ENCODE results near the gene ADIG.

Gene ADIG

DNA sequence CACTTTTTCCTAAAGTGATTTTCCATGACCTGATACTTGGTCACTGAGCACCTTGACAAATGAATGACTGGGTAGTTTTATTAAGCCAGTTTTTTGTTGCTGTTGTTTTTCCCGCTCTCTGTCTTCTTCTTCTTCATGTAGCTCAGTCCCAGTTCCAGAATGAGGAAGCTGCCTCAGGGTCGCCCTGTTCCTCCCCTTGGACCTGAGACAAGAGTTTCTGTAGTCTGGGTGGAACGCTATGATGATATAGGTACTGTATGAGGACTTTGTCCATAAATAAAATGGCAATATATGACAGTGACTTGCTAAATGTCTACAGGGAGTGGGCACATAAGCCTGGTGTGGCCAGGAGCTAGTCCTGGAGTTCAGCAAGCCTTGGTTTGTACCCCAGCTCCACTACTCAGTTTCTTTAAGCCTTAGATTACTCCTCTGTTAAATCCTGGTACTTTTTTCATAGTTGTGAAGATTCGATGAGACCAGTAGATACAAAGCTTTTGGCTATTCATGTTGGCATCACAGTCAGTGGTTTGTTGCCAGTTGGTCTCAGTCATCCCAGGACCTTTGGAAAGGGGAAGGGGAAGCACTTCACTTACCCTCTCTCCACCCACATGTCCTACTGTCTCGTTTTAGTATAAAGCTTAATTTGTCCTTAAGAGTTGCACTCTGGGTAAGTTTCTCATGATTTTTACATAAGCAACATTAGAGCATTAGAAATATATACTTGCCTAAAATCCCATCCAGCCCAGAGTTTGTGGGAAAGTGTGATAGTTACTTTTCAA is 11.1 kb upstream of the ADIG start:
- Histone ChIP-seq H3K27ac (no peak overlapping the region), H3K4me3 (no peak overlapping the region)
- TF ChIP-seq, protein P1, sequence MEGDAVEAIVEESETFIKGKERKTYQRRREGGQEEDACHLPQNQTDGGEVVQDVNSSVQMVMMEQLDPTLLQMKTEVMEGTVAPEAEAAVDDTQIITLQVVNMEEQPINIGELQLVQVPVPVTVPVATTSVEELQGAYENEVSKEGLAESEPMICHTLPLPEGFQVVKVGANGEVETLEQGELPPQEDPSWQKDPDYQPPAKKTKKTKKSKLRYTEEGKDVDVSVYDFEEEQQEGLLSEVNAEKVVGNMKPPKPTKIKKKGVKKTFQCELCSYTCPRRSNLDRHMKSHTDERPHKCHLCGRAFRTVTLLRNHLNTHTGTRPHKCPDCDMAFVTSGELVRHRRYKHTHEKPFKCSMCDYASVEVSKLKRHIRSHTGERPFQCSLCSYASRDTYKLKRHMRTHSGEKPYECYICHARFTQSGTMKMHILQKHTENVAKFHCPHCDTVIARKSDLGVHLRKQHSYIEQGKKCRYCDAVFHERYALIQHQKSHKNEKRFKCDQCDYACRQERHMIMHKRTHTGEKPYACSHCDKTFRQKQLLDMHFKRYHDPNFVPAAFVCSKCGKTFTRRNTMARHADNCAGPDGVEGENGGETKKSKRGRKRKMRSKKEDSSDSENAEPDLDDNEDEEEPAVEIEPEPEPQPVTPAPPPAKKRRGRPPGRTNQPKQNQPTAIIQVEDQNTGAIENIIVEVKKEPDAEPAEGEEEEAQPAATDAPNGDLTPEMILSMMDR (IDR thresholded peaks at IDR 0.05): no peak
- DNase-seq (ENCODE audit: low spot score): no peak

DNA sequence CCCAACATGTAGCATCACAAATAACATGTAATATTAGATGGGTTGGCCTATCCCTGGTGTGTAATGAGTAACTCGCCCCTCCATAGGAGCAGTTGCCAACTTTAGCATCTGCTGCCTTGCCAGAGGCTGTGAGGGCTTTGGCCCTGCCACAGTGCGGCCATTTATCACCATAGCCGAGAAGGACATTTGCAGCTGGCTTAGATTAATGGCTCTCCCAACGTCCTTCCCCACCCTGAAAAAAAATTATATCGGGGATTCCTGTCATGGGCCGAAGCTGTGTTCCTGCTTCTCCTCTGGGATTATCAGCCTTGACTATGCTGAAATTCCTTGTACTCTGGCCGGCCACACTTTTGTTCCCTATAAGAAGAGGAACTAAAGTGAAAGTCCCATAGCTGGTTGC is 7.6 kb upstream of the ADIG start:
- no peak for DNase-seq (ENCODE audit: low spot score)
- Histone ChIP-seq H3K27ac (no peak overlapping the region), H3K4me3 (no peak overlapping the region)
- TF ChIP-seq, protein P1 (IDR thresholded peaks at IDR 0.05): no peak

DNA sequence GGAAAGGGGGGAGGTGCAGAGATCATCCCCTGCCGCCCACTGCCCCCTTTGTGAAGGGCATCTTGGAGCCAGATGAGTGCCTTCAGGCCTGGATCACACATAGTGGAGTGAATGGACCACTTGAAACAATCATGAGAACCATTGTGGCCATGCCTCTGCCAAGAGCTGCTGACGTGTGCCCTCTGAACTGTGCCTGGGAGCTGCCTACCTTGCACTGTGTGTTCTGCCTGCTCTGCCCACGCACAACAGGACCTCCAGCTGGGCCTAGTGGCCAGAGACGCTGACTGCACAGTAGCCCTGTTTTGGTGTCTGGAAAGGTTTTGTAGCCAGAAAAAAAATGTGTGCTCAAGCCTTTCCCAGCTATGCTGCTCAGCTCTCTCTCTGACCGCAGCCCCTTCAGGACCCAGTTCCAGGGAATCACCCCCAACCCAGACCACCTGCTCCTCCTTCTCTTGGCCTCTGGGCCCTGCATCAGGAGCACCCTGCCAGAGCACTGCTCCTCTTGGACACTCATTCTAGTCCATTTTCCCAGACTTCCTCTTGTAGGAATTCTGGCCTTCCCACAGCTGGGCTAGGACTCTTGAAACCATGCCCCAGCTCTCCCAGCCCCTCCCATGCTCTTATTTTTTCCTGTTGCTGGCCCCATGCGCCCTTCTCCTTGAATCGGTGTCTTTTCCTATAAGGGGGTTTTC is 1.6 kb upstream of the ADIG start:
- no peak overlapping the region for H3K4me3 ChIP-seq
- DNase-seq (ENCODE audit: low spot score): no peak
- TF ChIP-seq, protein P1 (IDR thresholded peaks at IDR 0.05): no peak
- no peak overlapping the region for H3K27ac ChIP-seq

DNA sequence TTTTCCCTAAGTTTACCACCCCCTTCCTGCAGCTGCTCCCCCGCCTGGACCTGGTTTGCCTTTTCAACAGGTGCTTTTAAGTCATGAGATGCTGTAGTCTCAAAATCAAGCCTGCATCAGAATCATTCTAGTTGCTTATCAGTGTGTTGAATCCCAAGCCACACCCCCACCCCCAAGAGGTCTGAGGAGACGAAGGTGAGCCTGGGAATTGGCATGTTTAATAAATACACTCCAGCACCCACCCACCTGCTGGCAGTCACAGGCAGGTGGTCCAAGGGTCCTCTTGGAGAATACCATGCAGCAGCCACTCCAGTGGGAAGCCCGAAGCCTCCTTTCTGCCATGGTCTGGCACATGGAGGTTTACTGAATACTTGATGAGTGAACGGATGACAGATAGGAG is 1.1 kb upstream of the ADIG start:
- H3K27ac ChIP-seq: no peak overlapping the region
- no peak for DNase-seq (ENCODE audit: low spot score)
- TF ChIP-seq, protein P1 (IDR thresholded peaks at IDR 0.05): no peak
- H3K4me3 ChIP-seq: no peak overlapping the region

DNA sequence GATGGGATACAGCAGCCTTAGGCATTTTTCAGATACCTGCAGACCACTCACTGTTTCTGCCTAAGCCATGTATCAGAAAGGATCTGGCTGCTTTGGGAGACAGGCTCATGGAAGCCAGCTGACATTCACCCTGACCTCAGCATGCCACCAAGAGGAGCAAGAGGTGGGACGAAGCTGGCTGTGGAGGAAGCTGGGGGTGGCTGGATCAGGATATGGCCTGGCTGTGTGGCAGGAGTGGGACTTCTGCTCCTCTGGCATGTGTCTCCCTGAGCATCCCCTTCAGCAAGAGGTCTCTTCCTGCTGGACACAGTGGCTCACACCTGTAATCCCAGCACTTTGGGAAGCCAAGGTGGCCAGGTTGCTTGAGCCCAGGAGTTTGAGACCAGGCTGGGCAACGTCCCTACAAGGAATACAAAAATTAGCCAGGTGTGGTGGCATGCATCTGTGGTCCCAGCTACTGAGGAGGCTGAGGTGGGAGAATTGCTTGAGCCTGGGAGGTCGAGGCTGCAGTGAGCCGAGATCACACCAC is 897 bp downstream of the ADIG start:
- DNase-seq (ENCODE audit: low spot score): no peak
- Histone ChIP-seq H3K4me3 (no peak overlapping the region), H3K27ac (no peak overlapping the region)
- TF ChIP-seq, protein P1 (IDR thresholded peaks at IDR 0.05): no peak

DNA sequence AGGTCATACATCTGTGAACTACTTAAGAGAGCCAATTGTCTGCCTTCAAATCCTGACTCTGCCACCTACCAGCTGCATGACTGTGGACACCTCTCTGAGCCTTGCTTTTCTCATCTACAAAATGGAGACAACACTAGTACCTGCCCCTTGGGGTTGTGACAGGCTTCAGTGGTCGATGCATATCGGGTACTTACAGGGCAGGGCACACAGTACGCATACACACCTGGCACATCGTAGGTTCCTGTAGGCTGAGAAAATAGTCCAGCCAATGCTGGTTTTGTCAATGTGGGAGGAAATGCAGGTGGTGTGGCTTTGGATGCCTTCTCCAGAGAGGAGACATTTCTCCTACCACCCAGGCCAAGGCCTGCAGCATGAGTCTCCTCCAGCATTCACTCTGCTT is 2.3 kb downstream of the ADIG start:
- Histone ChIP-seq H3K4me3 (no peak overlapping the region), H3K27ac (no peak overlapping the region)
- TF ChIP-seq, protein P1 (IDR thresholded peaks at IDR 0.05): no peak
- DNase-seq (ENCODE audit: low spot score): no peak
